Measurements from ENCODE around the gene PPFIA1. TPM values are rescaled to one million over a fixed set of nuclear protein-coding genes. Genes with fewer than 3 reads are reported as not detected.
"Not testable (repeated sequence)": the region's sequence is repeated elsewhere in the genome, so short reads cannot be mapped to it uniquely, and the experiment has no call there.

PPFIA1 gene
- polyA plus RNA-seq, 3 donors: 44.2 to 58.5 (median 48.2) TPM

DNA sequence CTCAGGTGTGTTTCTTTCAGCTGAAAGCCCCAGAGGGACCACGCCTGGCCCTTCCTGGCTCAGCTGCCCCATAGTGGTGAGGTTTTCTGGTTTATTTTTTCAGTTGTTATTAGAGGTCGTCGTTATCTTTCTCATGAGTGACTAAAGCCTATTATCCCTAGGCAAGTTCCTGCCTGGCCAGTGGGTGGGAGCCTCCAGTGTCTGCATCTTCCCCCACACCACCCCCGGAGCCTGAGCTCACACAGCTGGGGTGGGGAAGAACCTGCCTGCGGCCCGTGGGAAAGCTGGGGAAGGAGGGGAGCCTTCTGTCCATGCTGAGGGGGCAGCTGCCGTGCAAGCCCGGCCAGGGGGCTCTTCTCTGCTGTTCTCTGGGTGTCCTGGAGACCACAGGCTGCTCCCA, 24.3 kb upstream of the PPFIA1 start:
- DNase-seq (ENCODE audit: extremely low read depth in 1 of 11, low read depth in 9 of 11, low spot score in 4 of 11): no peak

DNA sequence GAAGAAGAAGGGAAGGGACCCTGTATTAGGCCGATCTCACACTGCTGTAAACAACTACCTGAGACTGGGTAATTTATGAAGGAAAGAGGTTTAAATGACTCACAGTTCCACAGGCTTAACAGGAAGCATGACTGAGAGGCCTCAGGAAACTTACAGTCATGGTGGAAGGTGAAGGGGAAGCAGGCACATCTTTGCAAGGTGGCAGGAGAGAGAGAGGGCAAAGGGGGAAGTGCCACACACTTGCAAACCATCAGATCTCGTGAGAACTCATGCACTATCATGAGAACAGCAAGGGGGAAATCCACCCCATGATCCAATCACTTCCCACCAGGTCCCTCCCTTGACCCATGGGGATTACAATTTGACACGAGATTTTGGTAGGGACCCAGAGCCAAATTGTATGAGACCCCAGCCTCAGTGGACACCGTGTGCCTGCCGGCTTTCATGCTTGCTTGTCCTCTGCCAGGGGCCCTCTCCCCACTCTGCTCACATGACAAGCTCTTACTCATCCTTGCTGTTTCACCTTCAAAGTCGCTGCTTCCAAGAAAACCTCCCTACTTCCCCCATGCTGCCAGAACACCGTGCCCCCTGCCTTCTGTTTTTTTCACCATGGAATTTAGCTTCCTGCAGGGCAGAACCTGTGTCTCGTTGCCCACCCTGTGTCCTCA, 23.3 kb upstream of the PPFIA1 start:
- DNase-seq (ENCODE audit: extremely low read depth in 1 of 11, low read depth in 9 of 11, low spot score in 4 of 11): no peak

DNA sequence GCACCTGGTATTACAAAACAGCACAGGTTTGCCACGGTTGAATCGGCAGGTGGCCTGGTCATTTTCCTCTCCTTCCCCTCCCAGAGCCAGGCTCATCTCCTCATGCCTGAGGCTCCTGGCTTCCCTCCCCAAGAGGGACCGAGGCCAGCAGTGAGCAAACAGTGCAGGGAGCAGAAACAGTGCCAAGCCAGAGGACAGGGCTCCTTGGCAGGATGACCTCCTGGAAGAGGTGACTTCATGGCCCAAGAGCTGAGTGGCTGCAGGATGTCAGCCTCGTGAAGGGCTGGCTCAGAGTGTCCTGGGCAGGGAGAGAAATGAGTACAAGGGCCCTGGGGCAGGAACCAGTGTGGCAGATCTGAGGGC, 22.8 kb upstream of the PPFIA1 start:
- no peak for DNase-seq (ENCODE audit: extremely low read depth in 1 of 11, low read depth in 9 of 11, low spot score in 4 of 11)

DNA sequence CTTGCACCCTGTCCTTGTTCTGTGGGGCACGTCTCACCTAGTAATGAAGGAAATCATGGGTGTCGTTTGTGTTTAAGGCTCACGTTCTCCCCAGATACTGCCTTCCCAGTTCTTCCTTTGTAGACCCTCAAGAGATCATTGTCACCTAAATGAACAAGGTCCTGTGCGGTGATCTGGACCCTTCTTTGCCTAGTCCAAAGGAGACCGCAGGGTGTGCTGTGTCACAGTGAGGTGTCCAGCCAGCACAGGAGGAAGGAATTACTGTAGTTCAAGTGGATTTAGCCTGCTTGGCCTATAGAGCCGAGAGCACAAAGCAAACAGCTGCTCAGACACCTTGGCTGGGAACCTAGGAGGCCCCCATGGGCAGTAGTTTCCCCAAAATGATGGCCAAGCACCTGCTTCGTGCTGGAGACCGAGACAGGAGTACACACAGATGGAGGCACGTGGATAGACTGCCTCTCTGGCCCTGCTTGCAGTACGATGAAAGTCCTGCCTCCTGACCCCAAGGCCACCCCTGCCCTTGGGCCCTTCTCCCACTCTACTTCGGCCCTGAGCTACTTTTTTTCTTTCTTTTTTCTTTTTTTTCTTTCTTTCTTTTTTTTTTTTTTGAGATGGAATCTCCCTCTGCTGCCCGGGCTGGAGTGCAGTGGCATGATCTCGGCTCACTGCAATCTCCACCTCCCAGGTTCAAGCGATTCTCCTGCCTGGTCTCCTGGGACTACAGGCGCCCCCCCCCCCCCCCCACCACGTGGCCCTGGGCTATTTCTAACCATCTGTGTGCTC, 19.4 kb upstream of the PPFIA1 start:
- no peak for DNase-seq (ENCODE audit: extremely low read depth in 1 of 11, low read depth in 9 of 11, low spot score in 4 of 11)

DNA sequence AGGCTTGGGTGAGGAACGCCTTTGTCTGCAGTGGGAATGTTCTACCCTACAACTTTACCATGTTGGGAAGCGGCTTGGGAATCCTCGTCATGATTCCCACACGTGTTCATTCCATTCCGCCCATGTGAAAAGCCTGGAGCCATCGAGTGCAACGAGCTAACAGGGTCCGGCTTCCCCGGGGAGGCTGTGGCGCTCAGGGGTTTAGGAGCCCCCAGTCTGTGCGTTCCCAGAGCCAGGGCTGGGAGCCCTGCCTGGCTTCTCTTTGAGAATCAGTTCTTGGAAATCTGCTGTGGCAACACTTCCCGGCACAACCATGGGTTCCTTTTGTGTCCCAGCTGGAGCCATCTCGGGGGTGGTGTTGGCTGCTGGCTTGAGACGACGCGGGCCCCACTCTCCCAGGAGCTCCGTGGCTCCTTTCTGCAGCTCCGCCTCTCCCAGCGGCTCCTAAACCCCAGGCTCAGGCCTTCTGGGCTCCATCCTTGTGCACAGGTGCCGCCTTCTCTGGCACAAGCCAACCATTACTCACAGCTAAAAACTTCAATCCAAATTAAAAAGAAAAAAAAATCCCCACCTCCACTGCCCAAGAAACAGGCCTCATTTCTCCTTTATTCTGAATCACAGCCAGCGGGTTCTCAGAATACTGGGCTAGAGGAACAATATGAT, 18.7 kb upstream of the PPFIA1 start:
- DNase-seq (ENCODE audit: extremely low read depth in 1 of 11, low read depth in 9 of 11, low spot score in 4 of 11): no peak

DNA sequence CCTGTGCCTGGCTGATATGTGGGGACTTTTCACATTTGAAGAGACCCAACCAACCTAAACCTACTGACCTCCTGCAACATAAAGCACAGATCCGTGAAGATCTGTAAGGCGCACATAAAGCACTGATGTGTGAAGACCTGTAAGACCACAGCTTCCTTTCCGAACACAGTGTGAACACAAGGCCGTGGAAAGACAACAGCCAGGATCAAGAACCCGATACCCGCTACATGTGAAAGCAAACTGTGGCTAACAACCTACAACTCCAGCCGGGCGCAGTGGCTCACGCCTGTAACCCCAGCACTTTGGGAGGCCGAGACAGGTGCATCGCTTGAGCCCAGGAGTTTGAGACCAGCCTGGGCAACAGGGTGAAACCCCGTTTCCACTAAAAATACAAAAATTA, 17.6 kb upstream of the PPFIA1 start:
- no peak for DNase-seq (ENCODE audit: extremely low read depth in 1 of 11, low read depth in 9 of 11, low spot score in 4 of 11)

DNA sequence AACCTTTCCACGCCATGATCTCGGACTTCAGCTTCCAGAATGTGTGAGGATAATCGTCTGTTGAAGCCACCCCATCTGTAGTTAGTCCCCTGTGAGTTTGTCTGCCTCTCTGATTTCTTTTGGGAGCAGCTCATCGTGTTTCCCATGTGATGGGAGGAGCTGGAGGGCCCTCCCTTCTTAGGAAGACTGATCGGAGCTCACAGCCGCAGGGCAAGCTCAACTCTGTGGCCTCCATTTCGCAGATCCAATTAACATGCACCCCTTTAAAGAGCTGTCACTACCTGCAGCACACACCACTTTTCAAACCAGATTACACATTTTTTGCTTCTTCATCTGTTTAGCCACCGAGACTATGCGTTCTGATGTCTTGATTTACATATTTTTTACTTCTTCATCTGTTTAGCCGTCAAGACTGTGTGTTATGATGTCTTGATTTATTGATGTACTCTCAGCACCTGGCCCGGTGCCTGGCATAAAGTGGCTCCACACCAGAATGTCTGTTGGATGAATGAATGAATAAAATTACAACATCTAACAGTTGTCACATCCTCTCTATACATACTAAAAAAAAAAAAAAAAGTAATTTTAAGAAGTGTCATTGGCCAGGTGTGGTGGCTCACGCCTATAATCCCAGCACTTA, 14.9 kb upstream of the PPFIA1 start:
- no peak for DNase-seq (ENCODE audit: extremely low read depth in 1 of 11, low read depth in 9 of 11, low spot score in 4 of 11)

DNA sequence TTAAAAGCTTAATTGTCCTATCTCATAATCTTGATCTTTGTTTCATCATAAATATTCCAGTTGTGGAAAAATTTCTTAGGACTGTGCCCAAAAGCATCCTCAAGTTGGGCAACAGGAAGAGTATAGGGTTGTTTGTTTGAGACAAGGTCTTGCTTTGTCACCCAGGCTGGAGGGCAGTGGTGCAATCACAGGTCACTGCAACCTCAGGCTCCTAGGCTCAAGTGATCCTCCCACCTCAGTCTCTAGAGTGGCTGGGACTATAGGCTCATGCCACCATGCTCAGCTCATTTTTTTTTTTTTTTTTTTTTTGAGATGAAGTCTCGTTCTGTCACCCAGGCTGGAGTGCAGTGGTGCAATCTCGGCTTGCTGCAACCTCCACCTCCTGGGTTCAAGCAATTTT, 11.4 kb upstream of the PPFIA1 start:
- not testable (repeated sequence) for DNase-seq (ENCODE audit: extremely low read depth in 1 of 11, low read depth in 9 of 11, low spot score in 4 of 11)

DNA sequence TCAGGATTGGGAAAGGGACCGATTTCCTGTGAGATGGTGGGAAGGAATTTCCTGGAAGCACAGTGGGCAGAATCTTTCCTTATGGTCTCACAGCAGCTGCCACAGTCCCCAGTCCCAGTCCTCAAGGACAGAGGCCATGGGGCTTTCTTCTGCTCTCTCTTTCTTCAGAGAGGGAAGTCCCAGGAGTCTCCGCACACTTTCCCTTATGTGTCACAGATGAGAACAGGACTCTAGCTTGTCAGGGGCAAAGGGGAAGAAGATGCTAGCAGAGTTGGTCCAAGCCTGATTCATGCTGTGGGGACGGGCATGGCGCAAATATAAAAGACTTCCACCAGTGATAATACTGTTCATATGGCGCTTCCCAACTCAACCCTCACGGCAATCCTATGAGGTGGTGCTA, 7.5 kb upstream of the PPFIA1 start:
- no peak for DNase-seq (ENCODE audit: extremely low read depth in 1 of 11, low read depth in 9 of 11, low spot score in 4 of 11)

DNA sequence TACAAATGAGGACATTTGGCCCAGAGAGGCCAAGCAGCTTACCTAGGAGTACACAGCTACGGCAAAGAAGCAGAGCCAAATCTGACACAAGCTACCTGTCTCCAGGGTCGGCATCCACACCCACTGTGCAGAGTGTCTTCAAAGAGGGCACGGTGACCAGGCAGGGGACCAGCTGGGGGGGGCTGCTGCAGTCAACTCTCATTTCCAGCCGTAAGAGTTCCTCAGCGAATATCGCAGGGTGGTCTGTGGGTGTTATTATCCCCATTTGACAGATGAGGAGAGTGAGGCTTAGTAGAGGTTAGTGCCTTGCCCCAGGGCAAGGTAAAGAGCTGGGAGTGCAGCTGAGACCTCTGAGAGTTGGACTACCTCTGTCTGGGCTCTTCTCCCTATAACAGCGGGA, 7.1 kb upstream of the PPFIA1 start:
- DNase-seq (ENCODE audit: extremely low read depth in 1 of 11, low read depth in 9 of 11, low spot score in 4 of 11): no peak

DNA sequence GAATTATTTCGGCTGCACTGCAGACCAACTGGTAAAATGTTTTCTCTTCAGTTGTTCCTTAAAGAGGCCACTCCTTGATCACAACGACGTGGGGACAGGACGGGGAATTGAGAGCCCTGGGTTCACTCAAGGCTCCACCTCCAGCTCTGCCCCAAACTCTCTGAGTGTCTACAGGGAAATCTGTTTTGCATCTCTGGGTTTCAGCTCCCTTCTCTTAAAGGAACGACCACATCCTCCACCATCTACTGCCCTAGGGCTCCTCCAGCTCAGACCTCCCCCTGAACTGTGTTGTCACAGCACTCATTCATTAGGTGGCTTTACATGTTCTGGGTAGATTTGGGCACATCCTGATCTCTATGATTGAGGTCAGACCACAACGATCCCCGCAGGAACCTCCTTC, 5.1 kb upstream of the PPFIA1 start:
- no peak for DNase-seq (ENCODE audit: extremely low read depth in 1 of 11, low read depth in 9 of 11, low spot score in 4 of 11)

DNA sequence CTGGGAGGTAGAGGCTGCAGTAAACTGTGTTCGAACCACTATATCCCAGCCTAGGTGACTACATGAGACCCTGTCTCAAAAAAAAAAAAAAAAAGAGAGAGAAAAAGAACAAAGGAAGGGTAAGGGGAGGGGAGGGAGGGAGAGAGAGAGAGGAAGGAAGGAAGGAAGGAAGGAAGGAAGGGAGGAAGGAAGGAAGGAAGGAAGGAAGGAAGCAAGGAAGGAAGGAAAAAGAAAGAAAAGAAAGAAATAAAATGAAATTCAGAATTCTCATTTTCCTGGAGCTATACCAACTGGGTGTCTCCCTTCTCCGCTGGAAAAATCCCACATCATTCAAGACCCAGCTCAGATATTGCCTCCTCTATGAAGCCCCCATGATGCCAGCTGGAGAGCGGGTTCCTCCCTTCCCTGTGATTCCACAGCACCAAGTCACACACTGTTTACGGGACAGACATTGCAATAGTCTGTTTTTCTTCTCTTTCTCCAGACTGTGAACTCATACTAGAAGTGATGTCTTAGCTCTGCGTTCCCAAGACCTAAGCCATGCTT, 3.0 kb upstream of the PPFIA1 start:
- DNase-seq (ENCODE audit: extremely low read depth in 1 of 11, low read depth in 9 of 11, low spot score in 4 of 11): no peak

DNA sequence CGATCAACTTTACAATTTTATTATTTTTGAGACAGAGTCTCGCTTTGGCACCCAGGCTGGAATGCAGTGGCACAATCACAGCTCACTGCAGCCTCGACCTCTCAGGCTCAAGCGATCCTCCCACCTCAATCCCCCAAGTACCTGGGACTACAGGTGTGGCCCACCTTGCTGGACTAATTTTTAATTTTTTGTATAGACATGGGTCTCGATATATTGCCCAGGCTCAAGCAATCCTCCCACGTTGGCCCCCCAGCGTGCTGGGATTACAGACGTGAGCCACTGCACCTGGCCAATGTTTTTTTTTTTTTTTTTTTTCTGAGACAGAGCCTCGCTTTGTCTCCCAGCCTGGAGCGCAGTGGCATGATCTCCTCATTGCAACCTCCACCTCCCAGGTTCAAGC, 2.0 kb upstream of the PPFIA1 start:
- DNase-seq (ENCODE audit: extremely low read depth in 1 of 11, low read depth in 9 of 11, low spot score in 4 of 11): no peak

DNA sequence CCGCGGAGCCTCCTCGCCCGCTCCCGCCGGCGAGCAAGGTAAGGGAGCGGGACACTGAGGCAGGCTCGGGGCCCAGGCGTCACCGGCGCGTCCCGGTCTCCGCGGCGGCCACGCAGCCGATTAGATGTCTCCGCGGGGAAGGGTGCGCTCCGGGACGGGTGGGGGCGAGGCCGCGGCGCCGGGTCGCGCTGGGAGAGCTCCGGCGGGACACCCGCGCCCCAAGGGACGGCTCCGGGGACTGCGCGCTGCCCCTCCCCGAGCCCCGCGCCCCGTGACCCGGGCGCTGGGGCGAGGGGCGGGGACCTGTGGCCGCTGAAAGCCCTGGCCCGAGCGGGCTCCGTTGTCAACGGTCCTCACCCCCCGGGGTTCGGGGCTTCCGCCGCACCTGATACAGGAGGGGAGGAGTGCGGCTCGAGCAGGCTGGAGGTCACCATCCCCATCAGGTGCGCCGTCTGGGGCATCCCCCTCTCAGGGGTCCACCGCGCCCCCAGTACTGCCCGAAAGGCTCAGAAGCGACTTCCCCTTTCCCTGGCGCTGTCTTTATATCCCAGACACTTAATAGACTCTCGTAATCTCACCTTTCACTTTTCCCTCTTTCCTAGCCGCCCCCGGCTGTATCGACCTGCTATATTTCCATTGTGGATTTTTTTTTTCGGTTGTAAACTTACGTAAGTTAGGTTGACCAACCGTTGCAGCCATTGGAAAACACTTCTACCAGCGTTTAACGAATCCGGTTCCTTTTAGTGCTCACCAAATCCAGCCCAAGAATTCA, 573 bp downstream of the PPFIA1 start:
- peak in 4 of 11 donors; percentile 13 to 31 (median 24) for DNase-seq (ENCODE audit: extremely low read depth in 1 of 11, low read depth in 9 of 11, low spot score in 4 of 11)

DNA sequence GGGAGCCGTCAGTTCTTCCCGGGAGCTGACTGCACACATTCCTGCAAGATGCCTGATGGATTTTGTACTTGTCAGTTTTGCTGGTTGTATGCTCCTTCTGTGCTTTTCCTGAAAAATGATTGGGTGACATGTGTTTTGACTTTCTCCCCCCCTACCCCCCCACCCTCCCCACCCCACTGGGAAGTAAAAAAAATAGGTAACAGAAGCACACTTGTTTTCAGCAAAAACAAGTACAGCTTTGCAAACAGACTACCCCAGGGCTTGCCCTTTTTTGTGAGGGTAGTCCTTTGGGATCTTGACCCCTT, 1.1 kb downstream of the PPFIA1 start:
- no peak for DNase-seq (ENCODE audit: extremely low read depth in 1 of 11, low read depth in 9 of 11, low spot score in 4 of 11)

DNA sequence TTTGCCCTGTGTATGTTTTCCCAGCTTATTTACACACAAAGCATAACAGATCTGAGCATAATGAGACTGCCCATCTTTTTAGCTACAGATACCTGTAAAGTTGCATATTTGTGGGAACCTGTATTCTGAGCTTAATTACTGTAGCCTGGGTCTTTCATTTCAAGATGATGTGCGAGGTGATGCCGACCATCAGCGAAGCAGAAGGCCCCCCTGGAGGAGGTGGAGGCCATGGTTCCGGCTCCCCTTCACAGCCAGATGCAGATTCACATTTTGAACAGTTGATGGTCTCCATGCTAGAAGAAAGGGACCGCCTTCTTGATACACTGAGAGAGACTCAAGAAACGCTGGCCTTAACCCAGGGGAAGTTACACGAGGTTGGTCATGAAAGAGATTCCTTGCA, 1.5 kb downstream of the PPFIA1 start:
- DNase-seq (ENCODE audit: extremely low read depth in 1 of 11, low read depth in 9 of 11, low spot score in 4 of 11): no peak

DNA sequence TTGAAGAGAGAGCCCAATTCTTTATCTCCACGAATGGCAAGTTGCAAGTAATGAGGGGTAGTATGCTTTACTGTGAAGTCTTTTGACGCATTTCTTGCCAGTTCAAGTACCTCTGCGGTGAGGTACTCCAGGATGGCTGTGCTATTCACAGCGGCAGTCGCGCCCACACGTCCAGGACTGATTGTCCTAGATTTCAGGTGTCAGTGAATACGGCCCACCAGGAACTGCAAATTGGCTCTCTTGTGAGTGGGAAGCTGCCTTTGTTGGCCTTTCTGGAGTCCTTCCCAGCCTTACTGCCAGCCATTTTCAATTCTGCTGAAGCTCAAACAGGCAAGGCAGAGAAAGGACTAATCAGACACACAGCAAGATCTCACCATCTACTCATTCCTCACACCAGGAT, 8.5 kb downstream of the PPFIA1 start:
- no peak for DNase-seq (ENCODE audit: extremely low read depth in 1 of 11, low read depth in 9 of 11, low spot score in 4 of 11)

DNA sequence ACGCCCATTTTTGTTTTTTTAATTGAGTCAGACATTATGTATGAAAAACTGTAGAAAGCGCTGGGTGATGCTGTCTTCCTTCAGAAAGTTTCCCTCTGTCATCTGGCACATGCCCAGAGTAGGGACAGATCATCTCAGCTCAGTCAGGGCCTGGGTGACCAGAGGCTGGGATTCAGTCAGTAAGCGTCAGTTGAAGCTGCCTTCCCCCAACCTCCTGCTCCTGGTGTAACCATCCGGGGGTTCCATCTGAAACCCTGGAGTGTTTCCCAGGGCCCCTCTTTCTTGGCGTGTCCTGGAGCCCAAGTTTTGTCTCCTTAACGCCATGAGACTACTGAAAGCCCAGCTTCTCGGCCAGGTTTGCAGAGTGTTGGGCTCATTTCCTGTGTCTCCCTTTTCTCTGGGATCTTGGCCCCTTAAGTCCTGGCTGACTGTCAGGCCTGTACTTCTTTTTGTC, 10.7 kb downstream of the PPFIA1 start:
- no peak for DNase-seq (ENCODE audit: extremely low read depth in 1 of 11, low read depth in 9 of 11, low spot score in 4 of 11)

DNA sequence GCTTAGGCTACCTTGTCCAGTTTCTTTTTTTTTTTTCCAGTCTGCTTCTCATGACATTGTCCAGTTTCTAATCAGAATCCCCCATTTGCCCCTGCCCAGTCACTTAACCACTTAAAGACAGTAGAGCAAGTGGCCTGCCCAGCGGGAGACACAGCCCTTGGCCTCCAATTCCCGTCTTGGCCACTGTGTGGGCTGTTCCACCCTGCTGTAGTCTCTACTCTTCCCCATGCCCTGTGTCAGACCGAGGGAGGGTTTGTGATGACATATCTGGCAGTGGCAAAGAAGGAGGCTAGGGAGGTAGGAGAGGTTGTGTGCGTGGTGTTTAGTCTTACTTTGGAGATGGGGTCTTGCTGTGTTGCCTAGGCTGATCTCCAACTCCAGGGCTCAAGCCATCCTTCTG, 11.5 kb downstream of the PPFIA1 start:
- no peak for DNase-seq (ENCODE audit: extremely low read depth in 1 of 11, low read depth in 9 of 11, low spot score in 4 of 11)
